PC-9 (cell line): ENCODE data around the gene CNIH3.

ENCODE experiments used
- CTCF ChIP-seq: fragments of 200-600 bp; sonication (generic); conservative IDR thresholded peaks from 2 replicates; pipeline ENCODE4 v1.6.1; 2017; ENCODE audit warnings: mixed run types, antibody characterized with exemption, mild to moderate bottlenecking, moderate library complexity
- EZH2 ChIP-seq: fragments of 200-600 bp; sonication (generic); IDR thresholded peaks from 2 replicates; pipeline ENCODE4 v1.8.0; 2017; ENCODE audit warnings: antibody characterized with exemption, low read depth

DNA sequence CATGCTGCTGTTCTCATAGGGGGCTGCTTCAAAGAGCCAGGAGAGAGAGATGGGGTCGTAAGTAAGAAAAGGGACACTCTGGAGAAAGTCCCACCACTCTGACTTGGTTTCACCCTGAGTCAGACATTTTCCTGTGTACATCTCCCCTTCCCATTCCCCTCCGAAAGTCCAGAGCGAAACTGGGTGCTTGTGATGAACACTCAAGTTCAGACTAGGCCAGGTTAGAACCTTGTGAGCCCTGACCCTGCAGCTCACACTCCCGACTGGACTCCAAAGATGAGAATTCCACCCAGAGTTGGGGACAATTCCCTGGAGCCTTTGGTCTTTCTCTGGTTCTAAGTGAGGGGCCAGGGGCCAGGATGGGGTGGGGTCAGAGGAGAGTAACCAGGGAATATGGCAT is 139.5 kb downstream of the CNIH3 start:
- TF ChIP-seq CTCF = no peak
- TF ChIP-seq EZH2 = no peak
